ENCODE measurements around the gene FLYWCH1.

GRCh38 chr16:2986623-2987188 is 75.0 kb downstream of the FLYWCH1 start:
- TF ChIP-seq CTCF (IDR thresholded peaks at IDR 0.05; ENCODE audit: extremely low read depth in 1 of 2, insufficient read depth in 1 of 2, low read depth in 1 of 2, low read length in 2 of 2), result no peak
- no peak for TF ChIP-seq POLR2AphosphoS5 (IDR thresholded peaks at IDR 0.05; ENCODE audit: insufficient read depth, low read depth, low read length)
- no peak for TF ChIP-seq MAX (IDR thresholded peaks at IDR 0.05; ENCODE audit: insufficient read depth, insufficient read length)
- no peak for TF ChIP-seq POLR2A (IDR thresholded peaks at IDR 0.05; ENCODE audit: low read depth, low read length)
- TF ChIP-seq EZH2 (IDR thresholded peaks at IDR 0.05; ENCODE audit: borderline replicate concordance, low read depth, low read length, severe bottlenecking), result no peak
- no peak for TF ChIP-seq FOS (IDR thresholded peaks at IDR 0.05; ENCODE audit: borderline replicate concordance, insufficient read depth, low read length)

Data from endothelial cell of umbilical vein (primary cell).